HCT116 (cell line): ENCODE results near the gene CAMK2D. TPM values are rescaled to one million over a fixed set of nuclear protein-coding genes. Genes with fewer than 3 reads are reported as not detected.

Source experiments
- ATAC-seq: fragments of 200-7000 bp; cut with Tn5 transposase; 2 replicates; pipeline ENCODE4 v1.9.1; 2020; ENCODE audit warnings: mild to moderate bottlenecking, moderate library complexity
- BruUV-seq: library from RNA; stranded (reverse); fragments of 400-500 nt; replicated peaks from 2 replicates; lab custom pipeline; 2021; lab: Mats Ljungman, UMichigan
- CTCF ChIA-PET: fragments of 300-600 bp; sonication (Branson Sonifier 250); formaldehyde crosslinking; loops from one replicate; lab custom pipeline; 2021; ENCODE audit warnings: antibody characterized with exemption; lab: Charles Lee
- POLR2A ChIA-PET: fragments of 300-600, 350-600 bp; sonication (Branson Sonifier 250); formaldehyde crosslinking; loops from one replicate; lab custom pipeline; 2021; ENCODE audit warnings: antibody characterized with exemption; lab: Charles Lee
- RAD21 ChIA-PET, 2 experiments: fragments of 300-600 bp; sonication (Branson Sonifier 250); formaldehyde crosslinking; loops; one replicate each; lab custom pipeline; 2023; ENCODE audit warnings: low total read pairs in 2 of 2; ENCODE audit not compliant: uncharacterized antibody in 2 of 2, unreplicated experiment in 2 of 2, low non-redundant PET in 1 of 2; lab: Charles Lee
- DNase-seq: peaks from one replicate; pipeline ENCODE4 v3.0.0-alpha.2; 2010; ENCODE audit warnings: low read depth, low spot score
- H2AFZ ChIP-seq: fragments of 200-600 bp; shearing (Covaris generic), sonication (generic); 2 replicates; pipeline ENCODE4 v1.6.1; 2017; ENCODE audit warnings: low read depth, mixed run types, mixed read lengths, antibody characterized with exemption, low read length; ENCODE audit not compliant: poor library complexity, severe bottlenecking
- H3K27ac ChIP-seq: 2 replicates; pipeline ENCODE4 v1.5.1; 2012; ENCODE audit warnings: low read depth, low read length
- H3K27me3 ChIP-seq: fragments of 200-600 bp; sonication (generic); 2 replicates; pipeline ENCODE4 v1.6.1; 2016; ENCODE audit warnings: mixed run types, low read length, mixed read lengths; ENCODE audit not compliant: insufficient read depth
- H3K36me3 ChIP-seq, 2 experiments: fragments of 200-500 bp in 1 of 2; fragments of 200-600 bp in 1 of 2; sonication (Bioruptor generic) in 1 of 2; sonication (generic) in 1 of 2; 2 replicates each; pipeline versions ENCODE4 v1.5.1 to v1.6.1; 2014 to 2016; ENCODE audit warnings: low read length in 2 of 2, inconsistent platforms in 1 of 2, mixed read lengths in 1 of 2, mixed run types in 1 of 2; ENCODE audit not compliant: insufficient read depth in 2 of 2, control insufficient read depth in 1 of 2
- H3K4me1 ChIP-seq, 2 experiments: fragments of 200-600 bp in 1 of 2; sonication (generic) in 1 of 2; 2 replicates each; pipeline versions ENCODE4 v1.5.1 to v1.6.1; 2012 to 2017; ENCODE audit warnings: low read length in 2 of 2, inconsistent platforms in 1 of 2, mild to moderate bottlenecking in 1 of 2, mixed read lengths in 1 of 2, mixed run types in 1 of 2, moderate library complexity in 1 of 2; ENCODE audit not compliant: insufficient read depth in 2 of 2, control insufficient read depth in 1 of 2
- H3K4me2 ChIP-seq: fragments of 200-600 bp; sonication (generic); 2 replicates; pipeline ENCODE4 v1.6.1; 2017; ENCODE audit warnings: mixed run types, low read length, mixed read lengths
- H3K4me3 ChIP-seq, 2 experiments: fragments of 200-600 bp in 1 of 2; sonication (generic) in 1 of 2; replicated peaks in 1 of 2; 2 replicates each; pipeline ENCODE4 v1.5.1; 2011 to 2016; ENCODE audit warnings: low read length in 2 of 2, control low read depth in 1 of 2, low read depth in 1 of 2, mild to moderate bottlenecking in 1 of 2, mixed read lengths in 1 of 2, mixed run types in 1 of 2
- H3K79me2 ChIP-seq: fragments of 200-600 bp; sonication (generic); 2 replicates; pipeline ENCODE4 v1.6.1; 2017; ENCODE audit warnings: mild to moderate bottlenecking, mixed run types, low read length, moderate library complexity, mixed read lengths; ENCODE audit not compliant: insufficient read depth
- H3K9ac ChIP-seq: fragments of 200-600 bp; sonication (generic); 2 replicates; pipeline ENCODE4 v1.6.1; 2016; ENCODE audit warnings: low read length, mixed read lengths
- H3K9me2 ChIP-seq: fragments of 200-600 bp; sonication (generic), shearing (Covaris generic); 2 replicates; pipeline ENCODE4 v1.6.1; 2017; ENCODE audit warnings: mixed run types, mild to moderate bottlenecking, moderate library complexity; ENCODE audit not compliant: insufficient read depth
- H3K9me3 ChIP-seq, 2 experiments: fragments of 200-500 bp in 1 of 2; fragments of 200-600 bp in 1 of 2; sonication (Bioruptor generic) in 1 of 2; sonication (generic) in 1 of 2; 2 replicates each; pipeline ENCODE4 v1.6.1; 2014 to 2017; ENCODE audit warnings: low read length in 2 of 2, mixed read lengths in 2 of 2, inconsistent platforms in 1 of 2, low read depth in 1 of 2, mild to moderate bottlenecking in 1 of 2, mixed run types in 1 of 2, moderate library complexity in 1 of 2; ENCODE audit not compliant: control insufficient read depth in 1 of 2, insufficient read depth in 1 of 2
- H4K20me1 ChIP-seq: fragments of 200-600 bp; sonication (generic), shearing (Covaris generic); 2 replicates; pipeline ENCODE4 v1.6.1; 2017; ENCODE audit warnings: mixed run types, mild to moderate bottlenecking, moderate library complexity; ENCODE audit not compliant: insufficient read depth
- ATF3 ChIP-seq: IDR thresholded peaks from 2 replicates; pipeline ENCODE4 v1.6.1; 2012
- CBX3 ChIP-seq: IDR thresholded peaks from 2 replicates; pipeline ENCODE4 v1.6.1; 2012; ENCODE audit warnings: low read depth
- CTCF ChIP-seq, 3 experiments: fragments of 200-600 bp in 1 of 3; sonication (generic) in 1 of 3; IDR thresholded peaks in 2 of 3; conservative IDR thresholded peaks in 1 of 3; 2 replicates each; pipeline ENCODE4 v1.5.1; 2012 to 2017; ENCODE audit warnings: low read depth in 2 of 3, low read length in 2 of 3, antibody characterized with exemption in 1 of 3, borderline replicate concordance in 1 of 3, control low read depth in 1 of 3, mild to moderate bottlenecking in 1 of 3, mixed read lengths in 1 of 3, mixed run types in 1 of 3, moderate library complexity in 1 of 3; ENCODE audit not compliant: insufficient read depth in 1 of 3
- EGR1 ChIP-seq: IDR thresholded peaks from 2 replicates; pipeline ENCODE4 v1.6.1; 2012; ENCODE audit warnings: low read depth
- EZH2 ChIP-seq: fragments of 200-600 bp; sonication (generic); IDR thresholded peaks from 2 replicates; pipeline ENCODE4 v1.6.1; 2017; ENCODE audit warnings: antibody characterized with exemption, mixed run types
- FOSL1 ChIP-seq: IDR thresholded peaks from 2 replicates; pipeline ENCODE4 v1.6.1; 2012; ENCODE audit warnings: low read depth
- POLR2A ChIP-seq: IDR thresholded peaks from 2 replicates; pipeline ENCODE4 v1.7.0; 2011; ENCODE audit warnings: borderline replicate concordance; ENCODE audit not compliant: insufficient read depth, insufficient read length; ENCODE audit errors: extremely low read depth
- POLR2AphosphoS5 ChIP-seq: IDR thresholded peaks from 2 replicates; pipeline ENCODE4 v1.6.1; 2011; ENCODE audit warnings: mild to moderate bottlenecking, low read depth, low read length, moderate library complexity
- RAD21 ChIP-seq: IDR thresholded peaks from 2 replicates; pipeline ENCODE4 v1.6.1; 2012; ENCODE audit warnings: low read depth, mild to moderate bottlenecking
- REST ChIP-seq: IDR thresholded peaks from 2 replicates; pipeline ENCODE4 v1.6.1; 2012; ENCODE audit warnings: low read depth
- SIN3A ChIP-seq: IDR thresholded peaks from 2 replicates; pipeline ENCODE4 v1.6.1; 2012; ENCODE audit warnings: low read depth
- SP1 ChIP-seq: IDR thresholded peaks from 2 replicates; pipeline ENCODE4 v1.6.1; 2012; ENCODE audit warnings: low read depth
- SRF ChIP-seq: IDR thresholded peaks from 2 replicates; pipeline ENCODE4 v1.6.1; 2012; ENCODE audit warnings: low read depth
- TCF7L2 ChIP-seq: IDR thresholded peaks from 2 replicates; pipeline ENCODE4 v1.7.0; 2011; ENCODE audit warnings: borderline replicate concordance, inconsistent platforms; ENCODE audit not compliant: insufficient read depth, insufficient read length; ENCODE audit errors: extremely low read depth
- YY1 ChIP-seq: IDR thresholded peaks from 2 replicates; pipeline ENCODE4 v1.6.1; 2011; ENCODE audit warnings: low read length, low read depth, moderate library complexity, mild to moderate bottlenecking; ENCODE audit not compliant: insufficient replicate concordance; ENCODE audit errors: extremely low read depth
- ZFX ChIP-seq: fragments of 450-650 bp; IDR thresholded peaks from 2 replicates; pipeline ENCODE4 v1.6.1; 2017
- ZNF274 ChIP-seq: fragments of 200-500 bp; sonication (Bioruptor generic); IDR thresholded peaks from 2 replicates; pipeline ENCODE4 v1.6.1; 2014; ENCODE audit warnings: mild to moderate bottlenecking, low read depth, low read length, inconsistent platforms
- intact Hi-C: fragments of 100-400 bp; cut with micrococcal nuclease; formaldehyde crosslinking; loops from 2 replicates; pipeline ENCODE4 v1.10.0; 2022
- total RNA-seq: library from RNA; stranded (reverse); gene quantifications from one replicate; pipeline ENCODE4 v1.2.1, GENCODE V29; 2021; ENCODE audit not compliant: unreplicated experiment
- TF ChIP-seq, protein P1 (sequence below): IDR thresholded peaks from 2 replicates; pipeline ENCODE4 v1.6.1; 2011; ENCODE audit warnings: mild to moderate bottlenecking, low read length, moderate library complexity; ENCODE audit not compliant: insufficient replicate concordance; ENCODE audit errors: extremely low read depth

The CAMK2D gene
- total RNA-seq, 1 experiment from 2014 or later = 67.0 TPM

DNA sequence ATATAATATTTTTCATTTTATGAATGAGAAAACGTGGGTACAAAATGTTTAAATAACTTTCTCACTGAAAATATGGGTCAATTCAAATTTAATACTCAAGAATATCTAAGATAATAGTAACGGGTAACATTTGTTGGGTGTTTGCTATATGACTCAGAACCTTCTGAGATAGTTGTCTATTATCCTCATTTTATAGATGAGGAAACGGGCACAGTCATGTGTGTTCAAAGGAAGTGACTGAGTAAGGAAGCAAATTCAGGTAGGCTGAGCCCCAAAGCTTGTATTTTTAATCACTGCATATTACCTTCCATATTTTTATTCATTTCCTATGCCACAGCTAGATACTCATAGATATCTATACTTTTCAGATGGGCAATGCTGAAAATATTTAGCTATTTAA, 12.2 kb upstream of the CAMK2D start (continued):
- no peak for TF ChIP-seq REST
- TF ChIP-seq ZFX = no peak
- TF ChIP-seq POLR2AphosphoS5 = no peak
- TF ChIP-seq RAD21 = no peak

DNA sequence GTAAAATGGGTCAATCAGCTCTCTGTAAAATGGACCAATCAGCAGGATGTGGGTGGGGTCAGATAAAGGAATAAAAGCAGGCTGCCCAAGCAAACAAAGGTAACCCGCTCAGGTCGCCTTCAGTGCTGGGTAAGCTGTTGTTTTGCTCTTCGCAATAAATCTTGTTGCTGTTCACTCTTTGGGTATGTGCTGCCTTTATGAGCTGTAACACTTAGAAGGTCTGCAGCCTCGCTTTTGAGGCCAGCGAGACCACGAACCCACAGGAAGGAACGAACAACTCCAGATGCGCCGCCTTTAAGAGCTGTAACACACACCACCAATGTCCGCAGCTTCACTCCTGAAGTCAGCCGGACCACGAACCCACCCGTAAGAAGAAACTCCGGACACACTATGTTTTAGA, 11.5 kb upstream of the CAMK2D start:
- H3K27me3 ChIP-seq = no peaks in the 10 kb centered on the region
- no peaks in the 10 kb centered on the region for H3K9me2 ChIP-seq
- ChIA-PET POLR2A (no interaction called here), CTCF (interaction anchor here (1.2 kb wide), 1 partner anchor 10 kb away, joined by 3 read pairs; no protein-coding TSS in a partner anchor), RAD21 (no interaction called here)
- ATAC-seq = no peak
- H3K4me1 ChIP-seq = no peaks in the 10 kb centered on the region
- H3K27ac ChIP-seq = no peak overlapping the region
- H3K36me3 ChIP-seq = no peaks in the 10 kb centered on the region
- no peak overlapping the region for H2AFZ ChIP-seq
- no peaks in the 10 kb centered on the region for H3K9me3 ChIP-seq
- no peak overlapping the region for H3K4me3 ChIP-seq
- H3K9ac ChIP-seq = no peak overlapping the region
- intact Hi-C loops = loop anchor here (10.0 kb wide), 1 partner anchor 282 kb away; no protein-coding TSS in a partner anchor
- BruUV-seq = no TSS peak
- no peak overlapping the region for H3K4me2 ChIP-seq
- no peak for DNase-seq
- H3K79me2 ChIP-seq = no peaks in the 10 kb centered on the region
- no peaks in the 10 kb centered on the region for H4K20me1 ChIP-seq
- TF ChIP-seq YY1 = no peak
- no peak for TF ChIP-seq ATF3
- TF ChIP-seq ZNF274 = no peak
- no peak for TF ChIP-seq EGR1
- no peak for TF ChIP-seq SIN3A
- no peak for TF ChIP-seq POLR2AphosphoS5
- TF ChIP-seq RAD21 = no peak
- TF ChIP-seq SRF = no peak
- TF ChIP-seq CBX3 = no peak
- no peak for TF ChIP-seq FOSL1
- no peak for TF ChIP-seq EZH2
- no peak for TF ChIP-seq POLR2A
- no peak for TF ChIP-seq CTCF (IDR thresholded peaks at IDR 0.05 in 2 of 3, conservative IDR thresholded peaks at IDR 0.05 in 1 of 3; ENCODE audit: borderline replicate concordance in 1 of 3, insufficient read depth in 1 of 3, low read depth in 2 of 3, low read length in 2 of 3)
- TF ChIP-seq, protein P1, sequence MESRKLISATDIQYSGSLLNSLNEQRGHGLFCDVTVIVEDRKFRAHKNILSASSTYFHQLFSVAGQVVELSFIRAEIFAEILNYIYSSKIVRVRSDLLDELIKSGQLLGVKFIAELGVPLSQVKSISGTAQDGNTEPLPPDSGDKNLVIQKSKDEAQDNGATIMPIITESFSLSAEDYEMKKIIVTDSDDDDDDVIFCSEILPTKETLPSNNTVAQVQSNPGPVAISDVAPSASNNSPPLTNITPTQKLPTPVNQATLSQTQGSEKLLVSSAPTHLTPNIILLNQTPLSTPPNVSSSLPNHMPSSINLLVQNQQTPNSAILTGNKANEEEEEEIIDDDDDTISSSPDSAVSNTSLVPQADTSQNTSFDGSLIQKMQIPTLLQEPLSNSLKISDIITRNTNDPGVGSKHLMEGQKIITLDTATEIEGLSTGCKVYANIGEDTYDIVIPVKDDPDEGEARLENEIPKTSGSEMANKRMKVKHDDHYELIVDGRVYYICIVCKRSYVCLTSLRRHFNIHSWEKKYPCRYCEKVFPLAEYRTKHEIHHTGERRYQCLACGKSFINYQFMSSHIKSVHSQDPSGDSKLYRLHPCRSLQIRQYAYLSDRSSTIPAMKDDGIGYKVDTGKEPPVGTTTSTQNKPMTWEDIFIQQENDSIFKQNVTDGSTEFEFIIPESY = no peak
- TF ChIP-seq ZFX = no peak
- TF ChIP-seq SP1 = no peak
- TF ChIP-seq TCF7L2 = no peak
